HG03175 (cell line): ENCODE measurements around the gene TMEM123.

Experiments used
- ATAC-seq: cut with Tn5 transposase; IDR thresholded peaks from one replicate; pipeline ENCODE4 v1.9.1; 2021; ENCODE audit warnings: mild to moderate bottlenecking, moderate library complexity; ENCODE audit not compliant: unreplicated experiment

Gene TMEM123

GRCh38 chr11:102428696-102429095, 23.9 kb downstream of the TMEM123 start:
- no peak for ATAC-seq

DNA sequence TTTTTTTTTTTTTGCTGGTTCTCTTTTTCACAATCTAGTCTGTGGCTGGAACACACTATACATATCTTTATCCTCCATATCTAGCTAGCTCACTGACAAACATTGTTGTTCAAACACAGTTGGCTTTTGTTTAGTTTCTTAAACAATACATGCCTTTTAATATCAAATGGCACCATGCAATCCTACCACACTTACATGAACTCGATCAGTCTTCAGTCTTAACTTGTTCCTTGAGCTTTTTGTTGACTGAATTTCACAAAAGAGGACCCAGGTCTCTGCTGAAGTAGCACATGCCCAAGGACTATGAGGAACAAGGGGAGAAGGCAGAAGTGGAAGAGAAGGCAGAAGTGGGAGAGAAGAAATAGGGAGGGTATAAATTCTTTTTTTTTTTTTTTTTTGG, 25.5 kb downstream of the TMEM123 start:
- ATAC-seq: no peak

- ATAC-seq: no peak
Observed at GRCh38 chr11:102426570-102426969, 26.0 kb downstream of the TMEM123 start.

DNA sequence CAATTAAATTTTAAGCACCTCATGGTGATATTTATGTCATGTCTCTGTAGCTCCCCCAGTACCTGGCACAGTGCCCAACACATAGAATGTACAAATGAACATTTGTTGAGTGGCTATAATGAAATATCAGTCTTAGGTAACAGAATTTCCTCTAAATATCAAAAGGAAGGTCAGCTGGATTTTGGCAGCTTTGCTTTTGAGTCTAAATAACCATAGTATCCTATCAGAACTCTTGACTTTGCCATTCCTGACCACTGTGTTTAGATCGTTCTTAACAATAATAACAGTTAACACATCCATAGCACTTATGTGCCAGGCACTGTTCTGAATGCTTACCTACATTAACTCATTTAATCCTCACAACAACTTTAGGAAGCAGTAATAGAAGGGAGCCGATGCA, 26.6 kb downstream of the TMEM123 start:
- no peak for ATAC-seq

GRCh38 chr11:102423936-102424335, 28.6 kb downstream of the TMEM123 start:
- ATAC-seq: no peak

DNA sequence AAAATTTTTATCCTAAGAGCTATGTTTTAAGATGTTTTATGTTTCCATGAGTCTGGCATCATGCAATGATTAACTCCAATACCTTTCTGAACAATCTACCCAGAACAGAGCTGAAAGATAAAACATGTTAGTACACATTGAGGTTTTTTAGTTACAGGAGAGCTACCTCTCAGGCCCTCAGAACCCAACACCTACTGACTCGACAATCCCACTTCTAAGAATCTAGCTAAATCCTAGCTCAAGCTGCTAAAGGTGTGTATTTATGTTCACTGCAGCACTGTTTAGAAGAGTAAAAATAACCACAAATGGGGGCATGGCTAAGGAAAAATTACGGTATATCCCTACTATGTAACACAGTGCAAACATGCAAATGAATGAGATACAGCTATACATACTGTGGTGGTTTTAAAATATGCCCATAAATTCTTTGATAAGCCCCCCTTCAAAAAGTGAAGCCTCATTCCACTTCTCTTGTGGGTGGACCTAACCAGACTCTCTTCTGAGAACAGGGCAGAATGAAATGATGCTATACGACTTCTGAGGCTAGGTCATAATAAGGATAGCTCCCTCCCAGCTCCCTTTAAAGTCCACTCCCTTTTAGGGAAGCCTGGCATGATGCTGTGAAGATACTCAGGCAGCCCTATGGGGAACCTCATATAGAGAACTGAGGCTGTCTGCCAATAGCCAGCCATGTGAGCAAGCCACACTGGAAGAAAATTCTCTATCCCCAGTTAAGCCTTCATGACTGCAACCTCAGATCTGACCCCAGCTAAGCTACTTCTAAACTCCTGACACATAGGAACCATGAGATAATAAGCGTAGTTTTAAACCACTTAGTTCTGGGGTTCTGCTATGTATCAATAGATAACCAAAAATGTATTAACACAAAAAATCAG, 29.5 kb downstream of the TMEM123 start:
- ATAC-seq: no peak

DNA sequence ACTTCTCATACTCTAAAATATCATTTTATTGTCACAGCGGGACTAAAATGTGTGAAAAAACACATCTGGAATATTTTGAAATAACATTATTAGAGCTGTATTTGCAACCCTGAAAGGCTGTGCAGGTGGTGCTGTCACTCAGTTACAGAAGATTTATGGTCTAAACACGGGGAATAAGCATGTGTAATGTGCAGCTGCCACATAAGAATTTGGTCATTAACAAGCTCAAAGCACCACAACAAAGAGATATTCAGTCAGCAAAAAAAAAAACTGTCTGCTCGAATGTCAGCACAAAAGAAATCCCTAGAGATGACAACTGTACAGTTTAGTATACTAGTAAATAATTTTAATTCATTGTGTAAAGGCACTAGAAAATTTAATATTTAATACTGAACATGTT, 31.3 kb downstream of the TMEM123 start:
- no peak for ATAC-seq

DNA sequence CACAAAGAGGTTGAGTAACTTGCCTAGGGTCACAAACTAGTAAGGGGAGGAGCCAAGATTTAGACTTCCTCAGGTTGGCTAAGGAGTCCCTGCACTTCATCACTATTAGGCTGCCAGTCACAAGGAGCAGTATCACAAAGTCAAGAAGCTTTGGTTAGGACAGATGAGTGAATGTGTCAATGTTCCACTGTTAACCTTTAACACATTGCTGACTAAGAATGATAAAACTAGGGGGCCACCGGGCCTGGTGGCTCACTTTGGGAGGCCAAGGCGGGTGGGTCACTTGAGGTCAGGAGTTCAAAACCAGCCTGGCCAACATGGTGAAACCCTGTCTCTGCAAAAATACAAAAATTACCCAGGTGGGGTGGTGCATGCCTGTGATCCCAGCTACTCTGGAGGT, 32.0 kb downstream of the TMEM123 start:
- ATAC-seq: peak; percentile 92

- no peak for ATAC-seq
Observed at GRCh38 chr11:102419181-102419580, 33.4 kb downstream of the TMEM123 start.

- no peak for ATAC-seq
Observed at GRCh38 chr11:102416976-102417375, 35.6 kb downstream of the TMEM123 start.

- no peak for ATAC-seq
Observed at GRCh38 chr11:102415304-102415916, 37.2 kb downstream of the TMEM123 start.

DNA sequence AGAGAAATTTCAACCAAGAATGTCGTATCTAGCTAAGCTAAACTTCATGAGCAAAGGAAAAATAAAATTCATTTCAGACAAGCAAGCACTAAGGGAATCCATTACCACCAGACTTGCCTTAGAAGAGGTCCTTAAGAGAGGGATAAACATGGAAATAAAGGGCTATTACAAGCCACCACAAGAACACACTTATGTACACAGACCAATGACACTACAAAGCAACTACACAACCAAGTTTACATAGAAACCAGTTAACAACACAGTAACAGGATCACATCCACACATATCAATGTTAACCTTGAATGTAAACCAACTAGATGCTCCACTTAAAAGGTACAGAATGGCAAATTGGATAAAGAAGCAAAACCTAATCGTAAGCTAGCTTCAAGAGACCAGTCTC, 38.0 kb downstream of the TMEM123 start:
- ATAC-seq: no peak

DNA sequence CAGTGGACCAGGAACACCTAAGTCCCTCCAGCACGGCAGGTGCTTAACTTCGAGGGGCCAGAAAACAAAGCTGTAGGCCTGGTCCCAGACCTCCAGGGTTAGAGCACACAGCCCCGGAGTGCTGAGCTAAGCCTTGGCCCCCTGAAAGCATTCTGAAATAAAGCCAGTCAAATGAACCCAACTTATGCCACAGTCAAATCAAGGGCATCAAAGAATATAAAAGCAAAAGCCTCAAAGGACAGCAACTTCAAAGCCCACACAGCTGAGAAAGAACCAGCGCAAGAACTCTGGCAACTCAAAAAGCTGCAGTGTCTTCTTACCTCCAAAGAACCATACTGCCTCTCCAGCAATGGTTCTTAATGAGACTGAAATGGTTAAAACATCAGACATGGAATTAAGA, 39.1 kb downstream of the TMEM123 start:
- no peak for ATAC-seq

GRCh38 chr11:102411142-102411541, 41.4 kb downstream of the TMEM123 start:
- no peak for ATAC-seq

- ATAC-seq: no peak
Observed at GRCh38 chr11:102410382-102410784, 42.2 kb downstream of the TMEM123 start.

GRCh38 chr11:102408339-102408738, 44.2 kb downstream of the TMEM123 start:
- no peak for ATAC-seq

DNA sequence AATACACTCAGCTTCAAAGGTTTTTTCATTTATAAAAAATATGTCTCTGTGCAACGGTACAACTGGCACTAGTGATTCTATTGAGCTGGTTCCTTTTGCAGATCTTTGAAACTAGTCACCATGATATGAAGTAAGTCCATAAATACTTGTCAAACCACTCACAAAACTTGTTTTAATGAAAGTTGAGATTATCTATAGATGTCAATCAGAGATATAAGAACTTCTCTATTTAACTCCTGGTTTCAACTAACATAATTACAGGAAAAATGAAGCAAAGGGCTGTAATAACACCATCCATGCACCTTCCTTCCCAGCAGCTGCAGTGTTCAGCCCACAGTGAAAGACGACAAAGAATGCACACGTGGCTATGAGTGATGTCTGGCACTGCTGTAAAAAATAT, 44.7 kb downstream of the TMEM123 start:
- ATAC-seq: no peak

- ATAC-seq: no peak
Observed at GRCh38 chr11:102406099-102406498, 46.5 kb downstream of the TMEM123 start.

- ATAC-seq: no peak
Observed at GRCh38 chr11:102405501-102405900, 47.1 kb downstream of the TMEM123 start.

DNA sequence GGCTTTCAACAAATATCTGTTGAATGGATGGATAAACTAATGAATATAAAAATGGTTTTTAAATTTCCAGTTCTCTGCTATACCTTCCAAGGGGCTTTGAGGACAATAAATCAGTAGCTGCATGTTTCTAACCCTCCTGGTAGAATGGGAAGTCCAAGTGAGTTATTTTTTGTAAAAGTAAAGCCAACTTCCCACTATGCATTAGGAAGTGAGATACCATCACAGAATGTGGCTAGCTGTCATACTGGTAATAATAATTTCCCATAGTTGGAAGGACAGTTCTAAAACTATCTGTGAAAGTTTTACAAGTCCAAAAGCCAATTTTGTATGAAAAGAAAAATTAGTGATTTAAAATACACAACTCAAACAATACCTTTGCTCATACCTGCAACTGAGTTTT, 50.0 kb downstream of the TMEM123 start:
- no peak for ATAC-seq

DNA sequence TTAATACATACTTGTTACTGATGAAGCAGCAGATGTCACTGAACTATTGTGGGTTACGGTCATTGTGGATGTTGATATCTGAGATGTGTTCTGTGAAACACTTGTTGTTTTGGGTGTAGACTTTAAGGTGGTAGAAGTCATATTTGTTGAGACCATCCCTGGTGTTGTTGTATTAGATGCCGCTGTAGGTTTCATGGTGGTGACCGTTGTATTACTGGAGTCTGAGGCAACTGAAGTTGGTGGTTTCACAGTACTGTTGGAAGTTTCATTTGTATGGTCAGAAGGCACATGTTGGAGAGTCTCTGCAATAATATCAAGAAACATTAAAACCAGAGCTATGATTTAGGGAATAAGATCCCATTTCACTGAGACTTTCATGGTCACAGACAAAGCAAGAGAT, 50.7 kb downstream of the TMEM123 start:
- ATAC-seq: no peak

- no peak for ATAC-seq
Observed at GRCh38 chr11:102400603-102401002, 52.0 kb downstream of the TMEM123 start.
